HG03095 (cell line): Measurements from ENCODE around the gene FABP6.

Source experiments
- ATAC-seq: cut with Tn5 transposase; IDR thresholded peaks from one replicate; pipeline ENCODE4 v1.9.1; 2021; ENCODE audit warnings: moderate library complexity; ENCODE audit not compliant: unreplicated experiment

FABP6 gene

GRCh38 chr5:160260881-160261815, 31.8 kb downstream of the FABP6 start:
- no peak for ATAC-seq

DNA sequence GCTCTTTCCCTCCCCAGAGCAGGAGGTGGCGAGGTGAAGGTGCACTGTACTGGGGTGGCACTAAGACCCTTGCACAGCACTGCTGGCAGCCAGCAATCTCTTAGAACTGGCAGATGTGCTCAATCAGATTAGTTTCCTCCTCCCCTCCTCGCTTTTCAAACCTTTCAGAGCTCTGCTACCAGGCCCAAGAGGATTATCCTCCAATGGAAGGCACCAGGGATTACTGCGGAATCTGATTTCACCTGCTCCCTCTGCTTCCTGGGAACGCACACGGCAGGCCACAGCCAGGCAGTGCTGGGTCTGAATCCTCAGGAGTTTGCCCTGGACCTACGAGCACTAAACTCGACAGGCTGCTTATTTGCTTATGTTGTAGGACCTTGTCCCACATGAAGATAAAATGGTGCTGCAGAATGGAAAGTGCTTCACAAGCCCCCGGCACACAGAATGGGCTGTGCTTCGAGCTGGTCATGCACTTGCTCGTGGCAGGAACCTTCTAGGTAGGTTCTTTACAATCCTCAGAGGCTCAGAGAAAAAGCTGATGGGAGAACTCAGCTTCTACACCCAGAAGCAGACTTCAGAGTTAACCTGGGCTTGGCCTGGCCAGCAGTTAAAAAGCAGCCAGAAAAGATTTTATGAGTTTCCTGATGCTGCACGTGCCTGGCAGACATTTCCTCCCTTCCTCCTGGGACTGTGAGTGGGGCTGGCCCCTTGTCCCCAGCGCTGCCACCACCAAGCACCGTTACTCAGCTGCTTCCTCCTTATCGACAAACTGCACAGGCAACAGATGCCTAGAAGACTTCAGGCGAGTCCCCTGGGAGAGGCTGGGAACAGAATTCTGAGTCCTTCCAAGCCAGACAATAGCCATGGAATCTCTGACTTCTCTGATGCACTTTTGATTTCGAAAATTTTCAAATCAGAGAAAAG, 33.1 kb downstream of the FABP6 start:
- no peak for ATAC-seq

GRCh38 chr5:160263326-160263855, 34.1 kb downstream of the FABP6 start:
- ATAC-seq = no peak

- no peak for ATAC-seq
Measured at GRCh38 chr5:160266044-160266443, 36.7 kb downstream of the FABP6 start.

DNA sequence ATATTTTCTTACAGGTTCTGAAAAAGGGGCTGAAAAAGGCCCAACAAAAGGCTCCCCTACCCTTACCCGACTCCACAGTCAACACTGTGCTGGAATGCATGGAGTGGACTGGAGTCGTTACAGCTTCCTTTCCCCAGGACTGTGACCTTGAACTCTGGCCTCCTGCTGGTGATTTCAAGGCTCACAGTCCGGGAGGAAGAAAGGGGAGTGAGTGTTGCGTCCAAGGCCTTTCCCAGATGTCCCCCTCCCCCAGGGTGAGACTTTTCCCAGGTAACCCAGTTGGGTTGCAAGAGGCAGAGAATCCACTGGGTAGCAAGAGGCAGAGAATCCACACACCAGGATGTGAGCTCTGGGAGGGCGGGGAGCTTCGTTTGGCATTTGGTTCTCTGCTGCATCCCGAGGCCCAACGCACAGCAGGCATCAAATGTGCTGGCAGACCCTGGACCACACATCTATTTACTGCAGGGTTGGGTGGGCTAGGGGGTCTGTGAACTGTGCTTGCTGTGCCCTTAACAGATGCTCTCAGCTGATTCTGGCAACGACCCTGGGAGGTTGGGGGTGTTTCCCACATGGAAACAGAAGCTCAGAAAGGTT, 37.5 kb downstream of the FABP6 start:
- no peak for ATAC-seq

GRCh38 chr5:160268121-160268520, 38.8 kb downstream of the FABP6 start:
- no peak for ATAC-seq

GRCh38 chr5:160269017-160269416, 39.7 kb downstream of the FABP6 start:
- ATAC-seq = no peak

DNA sequence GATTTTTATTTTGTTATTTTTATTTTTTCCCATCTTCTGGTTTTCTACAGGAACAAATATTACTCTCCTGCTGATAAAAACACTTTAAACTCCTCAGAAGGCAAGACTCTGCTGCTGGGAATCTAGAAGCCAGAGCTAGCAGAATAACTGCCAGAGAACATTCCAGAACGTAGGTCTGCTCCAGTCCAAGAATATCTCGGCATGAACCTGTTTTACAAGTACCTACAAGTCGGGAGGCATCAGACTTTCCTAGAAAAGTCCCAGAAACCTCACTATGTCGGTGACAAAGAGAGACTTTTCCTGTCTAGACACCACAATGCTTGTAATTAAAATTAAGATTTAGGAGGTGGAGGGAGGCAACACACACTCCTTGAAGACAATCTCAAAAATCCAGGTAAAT, 41.4 kb downstream of the FABP6 start:
- no peak for ATAC-seq

DNA sequence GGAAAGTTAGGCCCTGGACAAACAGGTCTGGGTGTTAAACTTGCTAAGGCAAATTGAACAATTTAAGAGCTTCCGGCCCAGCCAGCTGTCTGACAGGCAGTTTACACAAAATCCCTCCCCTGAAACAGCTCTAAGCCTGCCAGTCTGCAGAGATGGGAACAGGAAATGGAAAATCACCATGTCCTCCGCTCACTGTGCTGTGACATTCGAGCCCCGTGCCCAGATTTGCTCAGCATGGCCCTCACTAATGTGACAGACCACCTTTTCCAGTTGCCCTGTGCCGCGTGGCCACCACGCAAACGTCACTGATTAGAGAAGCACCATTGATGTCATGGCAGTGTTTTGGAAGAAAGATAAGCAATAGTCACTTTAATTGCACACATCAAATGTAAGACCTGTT, 42.1 kb downstream of the FABP6 start:
- ATAC-seq = no peak

DNA sequence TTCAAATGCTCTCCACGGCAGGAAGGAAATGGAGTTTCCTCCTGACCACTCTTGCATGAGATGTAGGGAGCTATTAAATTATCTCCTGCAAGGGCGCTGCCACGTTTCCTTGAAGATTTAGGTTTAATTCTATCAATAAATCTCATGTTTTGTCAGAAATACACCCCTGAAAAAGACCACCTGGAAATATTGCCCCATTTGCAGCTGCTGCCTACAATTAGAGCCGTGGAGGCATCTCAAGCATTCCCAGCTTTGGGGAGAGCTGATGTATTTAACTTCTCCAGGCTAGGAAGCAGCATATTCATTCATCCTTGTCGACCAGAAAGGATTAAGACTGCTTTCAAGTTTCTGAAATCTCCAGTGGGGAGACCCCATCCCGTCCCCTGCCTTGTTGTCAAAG, 42.5 kb downstream of the FABP6 start:
- no peak for ATAC-seq

DNA sequence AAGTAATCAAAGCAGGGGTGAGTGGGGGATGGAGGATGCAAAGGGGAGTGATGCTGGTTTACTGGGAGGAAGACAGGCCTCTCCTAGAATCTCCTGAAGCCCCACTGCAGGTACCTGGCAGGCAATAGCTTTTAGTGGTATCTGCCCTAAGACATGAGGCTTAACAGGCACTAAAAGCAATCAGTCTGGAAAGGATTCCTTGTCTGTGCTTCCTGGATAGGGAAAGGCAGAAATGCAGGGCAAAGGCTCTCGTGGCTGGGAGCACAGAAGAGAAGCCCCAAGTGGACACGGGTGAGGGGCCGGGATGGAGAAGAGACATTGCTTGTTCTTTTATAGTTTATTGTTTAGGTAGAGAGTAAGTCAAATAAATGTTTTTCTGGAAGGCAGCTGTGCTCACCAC, 43.0 kb downstream of the FABP6 start:
- no peak for ATAC-seq

- no peak for ATAC-seq
Measured at GRCh38 chr5:160272889-160273288, 43.6 kb downstream of the FABP6 start.

DNA sequence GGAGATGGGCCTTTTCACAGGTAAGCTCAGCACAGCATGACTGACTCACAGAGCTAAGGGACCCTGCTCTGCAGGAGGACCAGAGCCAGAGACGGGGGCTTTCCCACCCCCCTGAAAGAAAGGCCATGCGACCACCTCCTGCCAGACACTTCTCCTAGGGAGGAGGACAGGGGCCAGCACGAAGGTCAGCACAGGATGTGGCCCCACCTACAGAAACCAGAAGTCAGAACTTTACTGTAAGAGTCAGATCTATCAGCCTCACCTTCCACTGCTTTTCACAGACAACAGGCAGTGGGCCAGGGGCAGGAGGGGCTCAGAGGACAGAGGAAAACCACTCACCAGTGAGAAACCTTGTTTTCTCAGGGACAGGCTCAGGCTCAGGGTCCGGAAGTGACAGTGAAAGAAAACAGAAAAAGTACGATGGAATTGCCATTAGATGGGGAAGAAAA, 45.2 kb downstream of the FABP6 start:
- no peak for ATAC-seq

DNA sequence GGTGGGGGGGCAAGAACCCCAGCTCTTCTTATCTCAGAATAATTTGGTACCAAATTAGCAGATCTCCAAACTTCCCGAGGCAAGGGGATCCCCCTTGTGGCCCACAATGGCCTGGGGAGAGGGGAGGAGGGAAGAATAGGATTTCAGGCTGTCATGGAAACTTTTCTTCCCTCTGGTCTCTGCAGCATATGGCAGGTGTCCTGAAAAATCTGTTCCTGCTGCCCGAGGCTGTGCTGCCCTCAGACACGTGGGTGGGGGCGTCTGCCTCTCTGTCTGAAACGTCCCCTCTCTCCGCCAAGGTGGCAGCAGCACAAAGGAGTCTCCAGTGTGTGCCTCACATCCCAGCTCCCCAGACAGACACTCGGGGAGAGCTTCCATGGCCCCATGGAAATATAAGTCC, 49.0 kb downstream of the FABP6 start:
- ATAC-seq = no peak

DNA sequence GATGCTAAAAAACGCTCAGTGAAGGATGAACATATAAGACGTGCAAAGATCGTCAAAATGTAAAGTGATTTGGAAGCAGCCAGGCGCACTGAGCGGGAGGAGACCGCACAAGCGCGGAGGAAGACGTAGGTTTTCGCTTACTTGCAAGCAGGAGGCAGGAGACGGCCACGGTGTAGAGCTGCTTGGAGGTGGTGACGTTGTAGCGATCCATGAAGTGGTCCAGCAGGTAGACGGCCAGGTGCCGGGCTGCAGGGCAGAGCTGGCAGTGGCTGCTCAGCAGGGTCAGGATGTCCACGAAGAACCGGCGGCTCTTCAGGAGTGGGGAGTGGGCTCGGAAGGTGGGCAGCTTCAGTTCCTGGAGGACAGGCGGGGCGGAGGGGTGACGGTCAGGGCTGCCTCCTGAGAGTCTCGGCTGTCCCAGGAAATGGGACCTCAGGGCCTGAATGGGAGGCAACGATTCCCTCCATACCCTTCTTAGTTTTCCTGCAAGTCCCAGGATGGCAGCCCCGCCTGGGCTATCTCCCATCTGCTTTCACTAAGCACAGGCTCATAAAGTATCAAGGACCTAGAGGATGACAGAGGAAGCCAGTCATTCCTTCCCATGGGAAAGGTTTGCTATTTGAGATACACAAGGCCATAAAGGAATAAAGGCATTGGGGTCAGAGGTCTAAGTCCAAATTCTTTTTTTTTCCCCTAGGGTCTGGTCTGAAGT, 51.2 kb downstream of the FABP6 start:
- ATAC-seq = no peak

- ATAC-seq = no peak
Measured at GRCh38 chr5:160281275-160281674, 52.0 kb downstream of the FABP6 start.

DNA sequence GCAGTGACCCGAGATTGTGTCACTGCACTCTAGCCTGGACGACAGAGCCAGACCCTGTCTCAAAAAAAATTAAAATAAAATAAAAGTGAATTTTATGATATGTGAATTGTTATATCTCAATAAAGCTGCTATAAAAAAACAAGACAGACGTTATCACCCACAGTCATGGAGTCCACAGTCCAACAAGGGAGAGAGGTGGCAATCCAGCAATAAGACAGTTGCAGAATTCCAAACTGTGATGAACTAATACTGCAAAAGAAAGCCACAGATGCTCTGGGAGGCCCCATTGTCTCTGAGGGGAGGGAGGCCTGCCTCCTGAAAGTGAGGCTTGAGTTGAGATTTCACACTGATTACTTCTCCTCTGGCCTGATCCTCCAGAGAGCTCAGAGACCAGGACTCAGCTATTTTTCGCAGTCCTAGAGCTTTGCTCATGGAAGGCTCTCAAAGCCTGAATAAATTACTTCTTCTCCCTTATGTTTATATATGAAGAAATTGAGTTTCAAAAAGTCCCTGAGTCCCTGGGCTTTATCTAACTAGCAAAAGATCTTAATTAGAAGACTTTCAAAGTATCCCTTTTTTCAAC, 55.1 kb downstream of the FABP6 start:
- ATAC-seq = no peak

GRCh38 chr5:160285316-160285715, 56.0 kb downstream of the FABP6 start:
- ATAC-seq = no peak

DNA sequence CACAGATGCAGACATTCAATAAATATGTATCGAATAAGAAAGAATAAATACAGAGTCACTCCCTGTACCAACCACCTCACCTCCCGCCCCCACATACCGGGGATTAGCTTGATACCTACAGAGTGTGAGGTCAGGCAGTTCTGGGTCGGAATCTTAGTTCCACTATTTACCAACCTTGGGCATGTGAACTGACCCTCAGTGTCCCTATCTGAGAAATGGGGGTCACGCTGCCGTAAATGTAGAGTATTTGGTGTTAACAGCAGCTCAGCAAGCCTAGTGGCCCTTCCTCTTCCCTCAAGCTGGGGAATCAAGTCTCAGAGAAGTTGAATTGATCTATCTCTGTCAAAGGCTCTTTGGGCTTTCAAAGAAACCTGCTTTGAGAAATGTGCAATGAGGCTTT, 57.6 kb downstream of the FABP6 start:
- no peak for ATAC-seq
